A549 (cell line): ENCODE data around the gene AMPD1. TPM values are rescaled to one million over a fixed set of nuclear protein-coding genes. Genes with fewer than 3 reads are reported as not detected.

ENCODE experiments used
- ATAC-seq, 2 experiments: fragments of 200-7000 bp in 1 of 2; fragments of >200 bp in 1 of 2; cut with Nextera tagmentation in 1 of 2; cut with Tn5 transposase in 1 of 2; 3 replicates each; pipeline versions ENCODE4 v1.8.0 to v1.9.1; 2018 to 2020; ENCODE audit warnings: mild to moderate bottlenecking in 1 of 2, moderate library complexity in 1 of 2
- CTCF ChIA-PET: fragments of 300-600 bp; sonication (Branson Sonifier 250); formaldehyde crosslinking; extraction: SDS; loops from one replicate; lab custom pipeline; 2021; ENCODE audit warnings: antibody characterized with exemption, inconsistent platforms; lab: Yijun Ruan, JAX
- POLR2A ChIA-PET: fragments of 350-600 bp; formaldehyde crosslinking; extraction: SDS; loops from one replicate; lab custom pipeline; 2021; ENCODE audit warnings: antibody characterized with exemption, inconsistent platforms; lab: Yijun Ruan, JAX
- DNase-seq, 2 experiments: peaks; one replicate each; pipeline versions ENCODE4 v3.0.0 to v3.0.0-alpha.2; 2011 to 2016; ENCODE audit warnings: low read depth in 1 of 2, low spot score in 1 of 2
- FAIRE-seq: peaks from 2 replicates; lab custom pipeline; 2011; peaks lifted over from hg19 to GRCh38; lab: Jason Lieb, UNC
- H3K27ac ChIP-seq, 2 experiments: fragments of >200 bp; sonication (Bioruptor Twin); formaldehyde crosslinking; 3 replicates each; pipeline ENCODE4 v1.5.1; 2016 to 2017
- H3K4me1 ChIP-seq: fragments of >200 bp; sonication (Bioruptor Twin); formaldehyde crosslinking; 3 replicates; pipeline ENCODE4 v1.6.1; 2016
- H3K4me2 ChIP-seq: fragments of >200 bp; sonication (Bioruptor Twin); formaldehyde crosslinking; 3 replicates; pipeline ENCODE4 v1.6.1; 2016
- H3K4me3 ChIP-seq: fragments of >200 bp; sonication (Bioruptor Twin); formaldehyde crosslinking; 3 replicates; pipeline ENCODE4 v1.5.1; 2016
- H3K9me3 ChIP-seq: fragments of >200 bp; sonication (Bioruptor Twin); formaldehyde crosslinking; 3 replicates; pipeline ENCODE4 v1.6.1; 2016
- BHLHE40 ChIP-seq: IDR thresholded peaks from 2 replicates; pipeline ENCODE4 v1.6.1; 2012; ENCODE audit warnings: low read depth, low read length, inconsistent platforms
- CEBPB ChIP-seq, 2 experiments: fragments of >200 bp in 1 of 2; sonication (Bioruptor Twin) in 1 of 2; formaldehyde crosslinking in 1 of 2; IDR thresholded peaks; 2 replicates each; pipeline ENCODE4 v1.6.1; 2012 to 2016
- CHD4 ChIP-seq: fragments of 200-600 bp; sonication (generic); IDR thresholded peaks from 2 replicates; pipeline ENCODE4 v1.6.1; 2016; ENCODE audit warnings: antibody characterized with exemption, mild to moderate bottlenecking, borderline replicate concordance
- EHF ChIP-seq: fragments of 250-450 bp; sonication (Bioruptor Pico); IDR thresholded peaks from 2 replicates; pipeline ENCODE4 v1.5.0; 2020; ENCODE audit warnings: mild to moderate bottlenecking
- EHMT2 ChIP-seq: fragments of 200-600 bp; sonication (generic); IDR thresholded peaks from 2 replicates; pipeline ENCODE4 v1.6.1; 2016; ENCODE audit warnings: antibody characterized with exemption, low read depth, mild to moderate bottlenecking, moderate library complexity
- EP300 ChIP-seq, 2 experiments: fragments of >200 bp; sonication (Bioruptor Twin); formaldehyde crosslinking; IDR thresholded peaks; 2 replicates in 1 of 2; 3 replicates in 1 of 2; pipeline ENCODE4 v1.6.1; 2016 to 2017
- FOXS1 ChIP-seq: fragments of 250-450 bp; sonication (Bioruptor Pico); IDR thresholded peaks from 2 replicates; pipeline ENCODE4 v1.5.0; 2020; ENCODE audit warnings: mild to moderate bottlenecking, moderate library complexity
- HDAC2 ChIP-seq: fragments of 200-600 bp; sonication (generic); IDR thresholded peaks from 2 replicates; pipeline ENCODE4 v1.6.1; 2016
- HOXB13 ChIP-seq: fragments of 250-450 bp; sonication (Bioruptor Pico); IDR thresholded peaks from 2 replicates; pipeline ENCODE4 v1.5.0; 2020; ENCODE audit warnings: low read depth, mild to moderate bottlenecking, moderate library complexity
- HOXB5 ChIP-seq: fragments of 250-450 bp; sonication (Bioruptor Pico); IDR thresholded peaks from 2 replicates; pipeline ENCODE4 v1.5.0; 2020; ENCODE audit warnings: mild to moderate bottlenecking, moderate library complexity
- JUNB ChIP-seq: fragments of >200 bp; sonication (Bioruptor Twin); formaldehyde crosslinking; IDR thresholded peaks from 2 replicates; pipeline ENCODE4 v1.6.1; 2016
- MAFK ChIP-seq: fragments of 450-650 bp; IDR thresholded peaks from 2 replicates; pipeline ENCODE4 v1.6.1; 2014; ENCODE audit not compliant: partially characterized antibody
- MYC ChIP-seq: IDR thresholded peaks from 2 replicates; pipeline ENCODE4 v1.6.1; 2012; ENCODE audit warnings: mild to moderate bottlenecking, inconsistent platforms, low read length, improper control_type of control experiment, borderline replicate concordance
- PHF8 ChIP-seq: fragments of 200-600 bp; sonication (generic); IDR thresholded peaks from 2 replicates; pipeline ENCODE4 v1.6.1; 2016; ENCODE audit warnings: low read depth, mild to moderate bottlenecking, antibody characterized with exemption, moderate library complexity, borderline replicate concordance
- POLR2AphosphoS2 ChIP-seq: conservative IDR thresholded peaks from 2 replicates; pipeline ENCODE4 v1.6.1; 2012; ENCODE audit warnings: low read length, improper control_type of control experiment, inconsistent platforms
- TFCP2L1 ChIP-seq: fragments of 250-450 bp; sonication (Bioruptor Pico); IDR thresholded peaks from 2 replicates; pipeline ENCODE4 v1.5.0; 2021; ENCODE audit warnings: mild to moderate bottlenecking
- TP53 ChIP-seq: fragments of 250-450 bp; sonication (Bioruptor Pico); IDR thresholded peaks from 2 replicates; pipeline ENCODE4 v1.5.0; 2021; ENCODE audit warnings: mild to moderate bottlenecking, moderate library complexity
- ZC3H11A ChIP-seq: fragments of 450-650 bp; IDR thresholded peaks from 2 replicates; pipeline ENCODE4 v1.6.1; 2014; ENCODE audit warnings: antibody characterized with exemption, mild to moderate bottlenecking
- ZSCAN20 ChIP-seq: fragments of 250-450 bp; sonication (Bioruptor Pico); IDR thresholded peaks from 2 replicates; pipeline ENCODE4 v1.8.0; 2022; ENCODE audit warnings: mild to moderate bottlenecking, moderate library complexity
- WGBS: methylation state at CpG from one replicate; pipeline ENCODE4 v1.1.6; 2017; ENCODE audit errors: missing lambda C conversion rate; 5-methylcytosine and 5-hydroxymethylcytosine counted together
- polyA plus RNA-seq, 4 experiments: library from polyadenylated mRNA; depleted of rRNA in 3 of 4; stranded (reverse); fragments of >200 nt; fragmentation: RNase III in 1 of 4; extraction: RNeasy Plus Mini Kit Qiagen cat#74134 plus additional on column Dnase treatment in 1 of 4; gene quantifications; 2 replicates in 3 of 4; 3 replicates in 1 of 4; pipeline ENCODE4 v1.2.3, GENCODE V29; 2011 to 2017
- TF ChIP-seq, protein P1 (sequence below): fragments of >200 bp; sonication (Bioruptor Twin); formaldehyde crosslinking; IDR thresholded peaks from 2 replicates; pipeline ENCODE4 v1.6.1; 2016
- TF ChIP-seq, protein P2 (sequence below): fragments of 150-350 bp; IDR thresholded peaks from 2 replicates; pipeline ENCODE4 v1.6.1; 2014; ENCODE audit warnings: low read depth, mild to moderate bottlenecking, low read length

The AMPD1 gene
- polyA plus RNA-seq, 2 of the 4 experiments (the other 2 are of a cell fraction): not detected

DNA sequence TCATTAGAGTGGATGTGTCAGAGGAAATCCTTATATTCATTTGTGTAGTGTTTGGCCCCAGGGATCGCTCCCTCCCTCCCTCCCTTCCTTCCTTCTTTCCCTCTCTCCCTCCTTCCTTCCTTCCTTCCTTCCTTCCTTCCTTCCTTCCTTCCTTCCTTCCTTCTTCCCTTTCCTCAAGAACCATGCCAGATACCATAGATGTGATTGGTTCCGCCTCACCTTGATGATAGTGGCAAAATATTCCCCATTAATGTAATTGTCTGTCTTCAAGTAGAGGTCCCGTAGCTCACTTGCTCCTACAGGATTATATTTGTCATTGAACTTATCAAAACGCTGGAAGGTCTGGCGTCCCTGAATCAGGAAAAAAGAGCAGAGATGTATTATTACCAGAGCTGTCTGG, 17.7 kb downstream of the AMPD1 start:
- POLR2A ChIA-PET: no interaction called here
- Histone ChIP-seq H3K4me1 (no peaks in the 10 kb centered on the region), H3K4me3 (no peak overlapping the region), H3K9me3 (no peaks in the 10 kb centered on the region), H3K27ac (no peak overlapping the region), H3K4me2 (no peak overlapping the region)
- ATAC-seq (no peak), DNase-seq (no peak), FAIRE-seq (no peak)
- TF ChIP-seq EHF (CRISPR knock-in tag): no peak
- TF ChIP-seq HOXB5 (CRISPR knock-in tag): no peak
- TF ChIP-seq CEBPB (IDR thresholded peaks at IDR 0.05): no peak
- CTCF ChIA-PET: interaction anchor here (0.6 kb wide), 1 partner anchor 22 kb away, joined by 3 read pairs; no protein-coding TSS in a partner anchor
- WGBS: 18% methylated on average over 5 of the region's 5 CpGs

DNA sequence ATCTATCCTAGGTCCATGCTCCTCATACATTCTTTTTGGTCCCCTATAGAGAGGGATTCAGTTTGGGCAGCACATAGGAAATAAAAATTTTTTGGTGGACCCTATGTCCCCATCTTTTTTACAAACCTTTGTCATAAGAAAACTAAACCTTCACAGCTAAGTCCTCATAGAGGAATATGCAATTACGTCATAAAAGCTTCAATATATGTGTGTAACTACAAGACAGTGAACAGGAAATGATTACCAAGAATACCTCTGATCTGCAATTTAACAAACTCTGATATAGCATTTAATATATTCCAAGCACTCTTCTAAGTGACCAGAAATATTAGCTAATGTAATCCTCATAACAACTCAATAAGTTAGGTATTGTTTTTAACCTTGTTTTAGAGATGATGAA, 19.2 kb downstream of the AMPD1 start:
- TF ChIP-seq EHMT2: no peak
- TF ChIP-seq, protein P1, sequence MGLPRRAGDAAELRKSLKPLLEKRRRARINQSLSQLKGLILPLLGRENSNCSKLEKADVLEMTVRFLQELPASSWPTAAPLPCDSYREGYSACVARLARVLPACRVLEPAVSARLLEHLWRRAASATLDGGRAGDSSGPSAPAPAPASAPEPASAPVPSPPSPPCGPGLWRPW: no peak
- no peak for TF ChIP-seq FOXS1
- TF ChIP-seq, protein P2, sequence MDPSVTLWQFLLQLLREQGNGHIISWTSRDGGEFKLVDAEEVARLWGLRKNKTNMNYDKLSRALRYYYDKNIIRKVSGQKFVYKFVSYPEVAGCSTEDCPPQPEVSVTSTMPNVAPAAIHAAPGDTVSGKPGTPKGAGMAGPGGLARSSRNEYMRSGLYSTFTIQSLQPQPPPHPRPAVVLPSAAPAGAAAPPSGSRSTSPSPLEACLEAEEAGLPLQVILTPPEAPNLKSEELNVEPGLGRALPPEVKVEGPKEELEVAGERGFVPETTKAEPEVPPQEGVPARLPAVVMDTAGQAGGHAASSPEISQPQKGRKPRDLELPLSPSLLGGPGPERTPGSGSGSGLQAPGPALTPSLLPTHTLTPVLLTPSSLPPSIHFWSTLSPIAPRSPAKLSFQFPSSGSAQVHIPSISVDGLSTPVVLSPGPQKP: no peak
- TF ChIP-seq MYC: no peak
- TF ChIP-seq CHD4: no peak
- no peak for TF ChIP-seq EP300 (IDR thresholded peaks at IDR 0.05)
- no peak for TF ChIP-seq BHLHE40
- TF ChIP-seq TFCP2L1 (CRISPR knock-in tag): no peak
- no peak for TF ChIP-seq JUNB
- TF ChIP-seq MAFK: no peak
- TF ChIP-seq ZSCAN20 (CRISPR knock-in tag): no peak
- TF ChIP-seq HOXB13 (CRISPR knock-in tag): no peak
- TF ChIP-seq PHF8: no peak
- TF ChIP-seq POLR2AphosphoS2: no peak
- no peak for TF ChIP-seq TP53
- TF ChIP-seq ZC3H11A: no peak
- Histone ChIP-seq H3K4me3 (no peak overlapping the region), H3K4me2 (no peak overlapping the region), H3K27ac (no peak overlapping the region), H3K4me1 (no peaks in the 10 kb centered on the region), H3K9me3 (no peaks in the 10 kb centered on the region)
- DNase-seq: no peak
- ChIA-PET CTCF (no interaction called here), POLR2A (no interaction called here)
- no peak for FAIRE-seq
- ATAC-seq: no peak
- 26% methylated on average over 1 of the region's 1 CpG for WGBS

DNA sequence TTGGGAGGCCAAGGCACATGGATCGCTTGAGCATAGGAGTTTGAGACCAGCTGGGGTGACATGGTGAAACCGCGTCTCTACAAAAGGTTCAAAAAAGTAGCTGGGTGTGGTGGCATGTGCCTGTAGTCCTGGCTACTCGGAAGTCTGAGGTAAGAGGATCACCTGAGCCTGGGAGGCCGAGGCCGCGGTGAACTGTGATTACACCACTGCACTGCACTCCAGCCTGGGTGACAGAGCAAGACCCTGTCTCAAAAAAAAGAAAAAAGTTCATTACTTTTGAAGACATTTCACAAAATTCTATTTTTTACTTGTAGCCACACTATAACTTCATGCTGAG, 23.4 kb downstream of the AMPD1 start:
- 30% methylated on average over 7 of the region's 7 CpGs for WGBS
- CTCF ChIA-PET: interaction anchor here (0.7 to 1.4 kb wide), 8 partner anchors 12 to 693 kb away, joined by 3 to 4 read pairs (median 3); partner anchors contain the start of gene OLFML3
- POLR2A ChIA-PET: no interaction called here
- Histone ChIP-seq H3K27ac (no peak overlapping the region), H3K4me1 (no peaks in the 10 kb centered on the region), H3K9me3 (no peaks in the 10 kb centered on the region), H3K4me2 (no peak overlapping the region), H3K4me3 (no peak overlapping the region)
- FAIRE-seq: no peak
- no peak for ATAC-seq
- TF ChIP-seq MAFK: no peak
- no peak for TF ChIP-seq HDAC2
- DNase-seq: no peak
